ENCODE results near the gene RIPOR2. TPM values are rescaled to one million over a fixed set of nuclear protein-coding genes. Genes with fewer than 3 reads are reported as not detected.

The RIPOR2 gene
- total RNA-seq, 1 experiment from 2014 or later: 5.0 TPM

DNA sequence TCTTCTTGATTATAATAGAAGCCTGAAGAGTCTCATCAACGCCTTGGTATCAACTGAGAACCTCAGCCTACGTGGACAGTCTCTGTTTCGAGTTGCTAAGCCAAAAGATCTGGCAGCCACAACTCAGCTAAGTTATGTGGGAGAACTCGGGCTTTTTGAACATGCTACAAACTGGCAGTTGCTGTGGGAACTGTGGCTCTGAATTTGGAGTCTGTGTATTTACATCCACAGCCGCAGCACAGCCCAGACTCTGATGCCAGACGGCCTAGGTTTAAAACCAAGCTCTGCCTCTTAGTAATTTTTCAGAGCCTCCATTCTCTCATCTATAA is 35.8 kb downstream of the RIPOR2 start:
- Mint-ChIP-seq H3K4me3 (no peak overlapping the region), H3K27ac (peak overlapping the region in 2 of 3 experiments; percentile 38 to 85; a peak in 2 of 7 replicates), H3K9me3 (no peaks in the 10 kb centered on the region), H3K27me3 (ENCODE audit: low read depth) (no peaks in the 10 kb centered on the region), H3K4me1 (peaks cover 14 to 18% of the 10 kb centered on the region in 2 experiments; a peak in 3 of 4 replicates), H3K36me3 (ENCODE audit: insufficient read depth in 1 of 3, low read depth in 3 of 3) (peaks cover 0 to 8% (median 0%) of the 10 kb centered on the region in 3 experiments; a peak in 2 of 7 replicates)
- no peak overlapping the region for H3K23ac ChIP-seq (ENCODE audit: insufficient read length, low read depth, low read length)
- H3K4ac ChIP-seq (ENCODE audit: low read depth, low read length): no peak overlapping the region
- no peak for DNase-seq
- no peaks in the 10 kb centered on the region for H3K79me1 ChIP-seq (ENCODE audit: insufficient read depth, low read depth, low read length, poor library complexity, severe bottlenecking)
- no peak overlapping the region for H2BK20ac ChIP-seq (ENCODE audit: low read depth, low read length, poor library complexity, severe bottlenecking)
- no peaks in the 10 kb centered on the region for H4K20me1 ChIP-seq (ENCODE audit: control insufficient read depth, insufficient read depth, insufficient read length)
- no peaks in the 10 kb centered on the region for H3K4me1 ChIP-seq (ENCODE audit: insufficient read depth, low read length)
- no peak overlapping the region for H2BK12ac ChIP-seq (ENCODE audit: insufficient read length, low read depth, low read length)
- H2AFZ ChIP-seq (ENCODE audit: low read length): no peak overlapping the region
- no peak overlapping the region for H3K14ac ChIP-seq (ENCODE audit: insufficient read depth, low read length)
- TF ChIP-seq, protein P1, sequence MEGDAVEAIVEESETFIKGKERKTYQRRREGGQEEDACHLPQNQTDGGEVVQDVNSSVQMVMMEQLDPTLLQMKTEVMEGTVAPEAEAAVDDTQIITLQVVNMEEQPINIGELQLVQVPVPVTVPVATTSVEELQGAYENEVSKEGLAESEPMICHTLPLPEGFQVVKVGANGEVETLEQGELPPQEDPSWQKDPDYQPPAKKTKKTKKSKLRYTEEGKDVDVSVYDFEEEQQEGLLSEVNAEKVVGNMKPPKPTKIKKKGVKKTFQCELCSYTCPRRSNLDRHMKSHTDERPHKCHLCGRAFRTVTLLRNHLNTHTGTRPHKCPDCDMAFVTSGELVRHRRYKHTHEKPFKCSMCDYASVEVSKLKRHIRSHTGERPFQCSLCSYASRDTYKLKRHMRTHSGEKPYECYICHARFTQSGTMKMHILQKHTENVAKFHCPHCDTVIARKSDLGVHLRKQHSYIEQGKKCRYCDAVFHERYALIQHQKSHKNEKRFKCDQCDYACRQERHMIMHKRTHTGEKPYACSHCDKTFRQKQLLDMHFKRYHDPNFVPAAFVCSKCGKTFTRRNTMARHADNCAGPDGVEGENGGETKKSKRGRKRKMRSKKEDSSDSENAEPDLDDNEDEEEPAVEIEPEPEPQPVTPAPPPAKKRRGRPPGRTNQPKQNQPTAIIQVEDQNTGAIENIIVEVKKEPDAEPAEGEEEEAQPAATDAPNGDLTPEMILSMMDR (conservative IDR thresholded peaks at IDR 0.05): no peak
- no peak overlapping the region for H4K8ac ChIP-seq (replicated peaks; ENCODE audit: insufficient read length, low read depth, low read length)
- H4K5ac ChIP-seq (ENCODE audit: insufficient read length, low read depth, low read length): no peak overlapping the region
- H3K18ac ChIP-seq (ENCODE audit: insufficient read length, low read depth, low read length): no peak overlapping the region
- no peaks in the 10 kb centered on the region for H3K9me3 ChIP-seq (ENCODE audit: control insufficient read depth, low read depth, low read length)
- no peak overlapping the region for H2BK5ac ChIP-seq (ENCODE audit: insufficient read length, low read length)
- H3T11ph ChIP-seq (ENCODE audit: low read length): no peak overlapping the region
- no peak overlapping the region for H4K91ac ChIP-seq (ENCODE audit: insufficient read length, low read depth, low read length)
- H3K4me2 ChIP-seq (ENCODE audit: insufficient read depth, insufficient read length, low read length): no peak overlapping the region
- no peak overlapping the region for H2BK120ac ChIP-seq (ENCODE audit: low read depth, low read length, poor library complexity, severe bottlenecking)
- H2BK15ac ChIP-seq (ENCODE audit: low read depth, low read length): no peak overlapping the region
- H2AK5ac ChIP-seq (ENCODE audit: insufficient read length, low read length): no peak overlapping the region
- no peak overlapping the region for H3K9ac ChIP-seq (ENCODE audit: extremely low read depth, insufficient read length, low read length)
- H3K27ac ChIP-seq (ENCODE audit: insufficient read length, low read depth, low read length): no peak overlapping the region
- WGBS (ENCODE audit: extremely low coverage, insufficient read length, low lambda C conversion rate): no CpG with 5 or more reads among the region's 6 CpGs
- H3K56ac ChIP-seq (ENCODE audit: insufficient read length, low read depth, low read length): no peak overlapping the region
- H3K27me3 ChIP-seq (ENCODE audit: insufficient read depth, low read length): no peaks in the 10 kb centered on the region
- no peaks in the 10 kb centered on the region for H3K23me2 ChIP-seq (ENCODE audit: insufficient read length, low read depth, low read length, poor library complexity, severe bottlenecking)
- no peaks in the 10 kb centered on the region for H3K79me2 ChIP-seq (ENCODE audit: insufficient read depth, low read length)

Measured in H9 (cell line).